RWPE1 (cell line): Measurements from ENCODE around the gene GJB5.
A peak's percentile ranks its signal among the peaks of the same experiment; 100 is the strongest.

Experiments used
- CTCF ChIA-PET: fragments of 350-600 bp; sonication (Branson Sonifier 250); formaldehyde crosslinking; extraction: SDS; loops from one replicate; lab custom pipeline; 2021; lab: Yijun Ruan, JAX
- POLR2A ChIA-PET: fragments of 400-600 bp; formaldehyde crosslinking; extraction: SDS; loops from one replicate; lab custom pipeline; 2020; ENCODE audit warnings: antibody characterized with exemption; ENCODE audit not compliant: low non-redundant PET; lab: Yijun Ruan, JAX
- DNase-seq: peaks from one replicate; pipeline ENCODE4 v3.0.0; 2012; ENCODE audit warnings: low spot score
- H3K27ac ChIP-seq: fragments of 450-650 bp; 2 replicates; pipeline ENCODE4 v1.5.1; 2017
- CTCF ChIP-seq: fragments of 450-650 bp; conservative IDR thresholded peaks from 2 replicates; pipeline ENCODE4 v1.5.1; 2017; ENCODE audit warnings: low read depth, mild to moderate bottlenecking

GJB5 gene

GRCh38 chr1:34742667-34743270, 12.1 kb upstream of the GJB5 start:
- POLR2A ChIA-PET = interaction anchor here (0.6 kb wide), 1 partner anchor 38 kb away, joined by 3 read pairs; the partner anchor contains the start of gene GJB3
- no peak overlapping the region for H3K27ac ChIP-seq
- CTCF ChIA-PET = interaction anchor here (0.5 to 1.4 kb wide), 22 partner anchors 10 to 1110 kb away, joined by 3 to 8 read pairs (median 4); partner anchors contain the start of genes GJB3, GJB4 and GJB5
- peak; percentile 96 for TF ChIP-seq CTCF
- DNase-seq = peak; percentile 86

DNA sequence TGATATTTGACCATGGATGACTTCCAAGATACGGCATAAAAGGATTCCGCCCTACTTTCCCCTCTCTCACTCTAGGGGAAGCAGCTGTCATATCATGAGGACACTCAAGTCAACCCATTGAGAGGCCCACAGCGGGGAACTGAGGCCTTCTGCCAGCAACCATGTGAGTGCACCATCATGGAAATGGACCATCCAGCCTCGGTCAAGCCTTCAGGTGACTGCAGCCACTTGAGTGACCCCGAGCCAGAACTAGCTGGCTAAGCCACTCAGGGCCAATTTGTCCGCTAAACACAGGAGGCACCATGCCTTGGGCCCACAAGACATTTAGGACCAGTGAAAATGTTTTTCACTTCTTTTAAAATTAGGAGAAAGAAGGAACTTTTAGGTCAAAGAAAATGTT, 11.1 kb upstream of the GJB5 start:
- no peak for TF ChIP-seq CTCF
- ChIA-PET CTCF (interaction anchor here (0.7 to 1.4 kb wide), 3 partner anchors 33 to 53 kb away, joined by 3 to 8 read pairs (median 3); no protein-coding TSS in a partner anchor), POLR2A (interaction anchor here (0.5 kb wide), 1 partner anchor 37 kb away, joined by 3 read pairs; the partner anchor contains the start of gene GJB3)
- H3K27ac ChIP-seq = no peak overlapping the region
- DNase-seq = no peak

GRCh38 chr1:34744851-34745250, 10.0 kb upstream of the GJB5 start:
- no peak for DNase-seq
- H3K27ac ChIP-seq = no peak overlapping the region
- ChIA-PET CTCF (interaction anchor here (0.6 kb wide), 1 partner anchor 1112 kb away, joined by 3 read pairs; no protein-coding TSS in a partner anchor), POLR2A (no interaction called here)
- no peak for TF ChIP-seq CTCF

DNA sequence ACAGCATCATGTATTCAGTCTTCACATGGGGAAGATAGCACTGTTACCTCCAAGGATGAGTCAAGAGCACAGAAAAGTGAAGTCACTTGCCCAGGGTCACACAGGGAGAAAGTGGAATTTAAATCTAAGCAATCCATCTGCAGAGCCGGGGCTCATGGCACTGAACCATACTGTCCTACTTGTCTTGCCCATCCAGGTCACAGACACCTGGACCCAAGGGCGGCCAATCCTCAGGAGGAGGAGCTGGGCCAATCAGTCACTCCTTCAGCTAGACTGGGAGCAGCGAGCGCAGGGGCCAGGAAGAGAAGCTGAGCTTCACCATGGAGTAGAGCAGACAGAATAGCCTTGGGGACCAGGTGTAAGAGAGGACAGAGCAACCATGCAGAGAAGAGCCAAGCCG, 9.2 kb upstream of the GJB5 start:
- CTCF ChIA-PET = interaction anchor here (1.3 kb wide), 1 partner anchor 36 kb away, joined by 5 read pairs; no protein-coding TSS in a partner anchor
- TF ChIP-seq CTCF = no peak
- H3K27ac ChIP-seq = no peak overlapping the region
- POLR2A ChIA-PET = no interaction called here
- DNase-seq = no peak

GRCh38 chr1:34746101-34746500, 8.7 kb upstream of the GJB5 start:
- TF ChIP-seq CTCF = no peak
- H3K27ac ChIP-seq = no peak overlapping the region
- CTCF ChIA-PET = interaction anchor here (1.3 kb wide), 1 partner anchor 36 kb away, joined by 5 read pairs; no protein-coding TSS in a partner anchor
- POLR2A ChIA-PET = no interaction called here
- DNase-seq = no peak

DNA sequence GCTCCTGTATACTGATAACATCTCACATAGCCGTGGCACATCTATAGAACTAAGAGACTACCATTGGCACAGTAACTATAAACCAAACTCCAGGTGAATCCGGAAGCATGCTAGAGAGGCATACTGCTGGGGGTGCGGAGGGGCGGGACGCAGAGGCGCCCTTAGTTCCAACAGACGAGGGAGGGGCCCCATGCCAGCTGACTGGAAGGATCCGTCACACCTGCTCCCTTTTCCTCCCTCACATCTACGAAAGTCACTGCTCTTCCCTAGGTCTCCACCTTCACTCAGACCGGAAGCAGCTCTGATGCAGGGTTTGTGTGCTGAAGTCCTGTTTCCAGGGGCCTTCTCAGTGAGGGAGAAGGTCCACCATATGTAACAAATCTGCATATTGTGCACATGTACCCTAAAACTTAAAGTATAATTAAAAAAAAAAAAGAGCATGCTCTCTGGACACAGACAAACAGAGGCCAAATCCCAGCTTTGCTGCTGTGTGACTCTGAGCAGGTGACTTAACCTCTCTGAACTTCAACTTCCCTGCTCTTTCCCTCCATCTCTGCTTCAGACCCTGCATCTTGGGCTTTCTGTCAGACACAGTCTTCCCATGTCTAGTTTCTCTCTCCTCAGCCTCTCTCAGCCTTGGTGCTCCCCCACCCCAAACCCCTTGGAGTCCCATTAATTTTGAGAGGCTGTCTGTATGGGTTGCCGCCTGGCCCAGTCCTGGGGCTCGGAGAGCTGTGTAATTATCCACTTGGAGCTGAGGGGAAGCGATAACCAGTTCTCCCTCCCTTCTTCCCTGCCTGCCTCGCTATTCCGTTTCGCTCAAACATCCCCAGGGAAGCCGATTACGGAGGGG, 7.8 kb upstream of the GJB5 start:
- POLR2A ChIA-PET = no interaction called here
- no peak overlapping the region for H3K27ac ChIP-seq
- no peak for TF ChIP-seq CTCF
- CTCF ChIA-PET = interaction anchor here (0.7 to 1.3 kb wide), 2 partner anchors 35 to 104 kb away, joined by 3 to 5 read pairs; no protein-coding TSS in a partner anchor
- DNase-seq = no peak
